Measurements from ENCODE around the gene DLGAP4. TPM values are rescaled to one million over a fixed set of nuclear protein-coding genes. Genes with fewer than 3 reads are reported as not detected.
"Not testable (repeated sequence)": the region's sequence is repeated elsewhere in the genome, so short reads cannot be mapped to it uniquely, and the experiment has no call there.

DLGAP4 gene
- total RNA-seq, 1 donor from 2014 or later: 31.5 TPM

DNA sequence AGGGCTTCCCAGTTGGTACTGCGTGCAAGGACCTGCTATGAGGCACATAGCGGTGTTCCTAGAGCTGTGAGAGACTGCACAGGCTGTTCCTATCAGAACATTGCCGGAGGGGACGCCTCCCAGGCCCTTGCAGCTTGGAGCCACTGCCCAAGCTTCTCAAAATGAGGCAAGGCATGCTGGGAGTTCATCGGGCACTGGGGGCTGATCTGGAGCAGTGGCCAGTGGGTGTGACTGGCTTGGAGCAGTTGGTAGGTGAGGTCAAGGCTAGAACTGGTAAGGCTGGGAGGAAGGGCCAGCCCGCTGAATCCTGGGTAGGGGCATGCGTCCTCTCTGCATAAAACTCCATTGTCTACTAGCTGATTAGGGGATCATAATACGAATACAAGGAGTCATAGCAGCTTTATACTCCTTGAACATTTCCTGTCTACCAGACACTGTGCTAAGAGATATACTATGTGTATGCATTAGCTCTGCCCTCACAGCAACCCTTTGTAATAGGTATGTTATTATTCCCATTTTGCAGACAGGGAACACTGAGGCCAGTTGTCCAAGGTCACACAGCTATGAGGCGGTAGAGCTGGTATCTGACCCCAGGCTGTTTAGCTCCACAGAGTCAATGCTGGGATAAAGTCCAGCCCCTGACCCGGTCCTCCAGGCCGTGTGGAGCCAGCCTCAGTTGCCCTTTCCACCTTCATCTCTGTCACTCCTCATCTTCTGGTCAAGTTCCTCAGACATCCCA, 53.7 kb downstream of the DLGAP4 start:
- ATAC-seq: no peak

DNA sequence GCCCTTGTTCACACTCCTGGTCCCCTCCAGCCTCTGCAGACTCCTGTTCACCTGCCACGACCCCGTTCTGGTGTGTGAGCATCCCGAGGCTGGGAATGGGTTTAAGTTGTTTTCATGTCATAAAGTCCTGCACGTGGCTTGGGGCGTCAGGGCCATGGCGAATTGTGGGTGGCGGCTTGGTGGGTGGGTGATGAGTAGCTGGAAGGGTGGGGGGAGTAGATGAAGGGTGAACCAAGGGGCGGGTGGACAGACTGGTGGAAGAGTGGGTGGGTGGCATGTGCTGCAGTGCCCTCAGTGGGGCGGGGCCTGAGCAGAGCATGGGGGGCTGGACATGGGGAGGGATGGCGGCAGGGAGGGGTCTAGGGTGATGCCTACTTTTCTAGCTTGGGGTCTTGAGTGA, 54.3 kb downstream of the DLGAP4 start:
- no peak for ATAC-seq

DNA sequence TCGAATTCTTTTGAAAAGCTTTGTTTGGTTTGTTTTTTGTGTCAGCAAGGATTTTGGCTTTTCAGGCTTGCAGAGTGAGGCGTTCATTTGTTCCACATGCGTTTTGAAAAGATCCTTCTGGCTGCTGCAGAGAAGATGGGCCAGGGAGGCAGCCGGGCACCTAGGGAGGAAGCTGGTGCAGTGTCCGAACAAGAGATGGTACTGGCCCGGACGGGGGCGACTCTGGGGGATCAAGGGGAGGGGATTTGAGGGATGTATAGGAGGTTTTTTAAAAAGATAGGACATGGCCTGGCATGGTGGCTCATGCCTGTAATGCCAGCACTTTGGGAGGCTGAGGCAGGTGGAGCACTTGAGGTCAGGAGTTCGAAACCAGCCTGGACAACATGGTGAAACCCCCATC, 55.3 kb downstream of the DLGAP4 start:
- ATAC-seq: no peak

DNA sequence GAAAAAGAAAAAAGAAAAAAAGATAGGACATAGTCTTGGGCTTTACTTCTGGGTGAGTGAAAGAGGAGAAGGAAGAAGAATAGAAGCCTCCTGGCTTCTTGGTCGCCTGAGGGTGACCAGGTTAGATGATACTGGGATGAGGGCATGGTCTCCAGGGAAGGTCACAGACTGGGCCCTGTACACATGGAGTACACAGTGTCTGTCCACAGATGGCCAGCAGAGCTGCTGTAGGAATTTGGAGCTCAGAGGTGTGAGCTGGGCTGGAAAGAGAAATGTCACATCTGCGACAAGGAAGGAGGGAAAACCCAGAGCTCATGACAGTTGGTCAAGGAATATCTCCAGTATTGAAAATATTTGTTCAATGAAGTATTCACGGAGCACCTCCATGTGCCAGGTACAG, 56.1 kb downstream of the DLGAP4 start:
- no peak for ATAC-seq

DNA sequence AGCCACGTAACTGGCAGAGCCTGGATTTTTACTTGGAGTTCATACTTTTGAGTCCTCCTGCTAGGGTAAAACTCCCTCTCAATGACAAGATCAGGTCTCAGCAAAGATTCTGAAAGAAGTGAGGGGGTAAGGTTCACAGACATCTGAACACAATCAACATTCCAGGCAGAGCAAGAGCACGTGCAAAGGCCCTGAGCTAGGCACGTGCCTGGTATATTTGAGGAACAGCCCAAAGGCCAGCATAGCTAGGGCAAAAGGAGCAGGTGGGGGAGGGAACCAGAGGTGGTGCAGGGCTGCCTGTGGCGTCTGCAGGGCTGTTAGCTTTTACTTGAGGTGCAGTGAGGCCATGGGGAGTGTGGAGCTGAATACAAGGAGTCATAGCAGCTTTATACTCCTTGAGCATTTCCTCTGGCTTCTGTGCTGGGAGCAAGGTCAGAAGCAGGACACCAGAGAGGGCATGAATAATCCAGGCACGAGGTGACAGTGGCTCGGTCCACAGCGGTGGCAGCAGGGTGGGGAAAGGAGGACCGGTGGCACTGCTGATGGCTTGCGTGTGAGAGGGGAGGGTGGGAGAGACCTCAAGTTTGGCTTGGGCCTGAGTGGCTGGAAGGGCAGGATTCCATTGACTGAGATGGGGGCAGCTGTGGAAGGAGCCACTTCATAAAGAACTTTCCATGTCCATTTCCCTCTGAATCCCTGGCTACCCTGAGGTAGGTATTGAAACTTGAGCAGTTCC, 57.0 kb downstream of the DLGAP4 start:
- no peak for ATAC-seq

DNA sequence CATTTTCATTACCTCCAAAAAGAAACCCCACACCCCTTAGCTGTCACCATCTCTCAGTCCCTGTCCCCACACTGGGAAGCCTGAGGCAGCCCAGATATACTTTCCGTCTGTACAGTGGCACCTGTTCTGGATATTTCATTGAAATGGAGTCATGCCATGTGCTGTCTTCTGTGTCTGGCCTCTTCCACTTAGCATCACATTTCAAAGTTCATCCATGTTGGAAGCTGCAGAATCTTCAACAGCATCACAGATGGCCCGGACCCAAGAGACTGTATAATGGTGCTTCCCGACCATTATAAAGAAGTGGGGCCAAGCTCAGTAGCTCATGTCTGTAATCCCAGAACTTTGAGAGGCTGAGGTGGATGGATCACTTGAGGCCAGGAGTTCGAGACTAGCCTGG, 58.4 kb downstream of the DLGAP4 start:
- ATAC-seq: no peak

DNA sequence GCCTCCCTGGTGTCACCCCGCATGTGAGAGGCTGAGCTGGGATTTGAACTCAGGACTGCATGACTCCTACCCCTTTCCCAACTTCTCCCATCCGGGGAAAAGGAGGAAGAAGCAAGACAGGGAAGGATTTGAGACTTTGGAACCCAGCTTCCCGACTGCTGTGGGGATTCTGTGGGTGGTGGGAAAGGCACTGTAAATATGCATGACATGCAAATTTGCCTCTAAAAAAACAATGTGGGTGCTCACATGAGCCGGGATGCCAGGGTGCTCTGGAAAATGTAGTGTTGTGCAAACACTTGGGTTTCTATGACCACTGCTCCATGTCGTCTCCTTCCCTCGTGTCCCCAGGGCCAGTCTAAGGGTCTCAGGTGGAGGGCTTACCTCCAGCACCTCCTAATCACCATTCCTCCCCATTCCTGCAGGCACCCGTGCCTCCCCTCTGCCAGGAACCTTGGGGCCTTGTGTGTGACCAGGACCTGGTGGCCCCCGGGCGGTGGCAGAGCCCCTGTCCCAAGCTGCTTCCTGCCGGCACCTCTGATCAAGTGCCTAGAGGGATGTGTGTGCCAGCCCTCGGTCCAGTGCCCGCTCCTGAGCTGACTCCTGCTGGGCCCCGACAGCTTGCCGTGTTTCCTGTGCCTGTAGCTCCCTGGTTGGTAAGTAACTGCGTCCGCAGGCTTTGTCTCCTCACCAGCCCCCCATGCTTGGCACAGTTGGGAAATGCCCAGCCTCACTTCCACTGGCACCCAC, 60.7 kb downstream of the DLGAP4 start:
- no peak for ATAC-seq

DNA sequence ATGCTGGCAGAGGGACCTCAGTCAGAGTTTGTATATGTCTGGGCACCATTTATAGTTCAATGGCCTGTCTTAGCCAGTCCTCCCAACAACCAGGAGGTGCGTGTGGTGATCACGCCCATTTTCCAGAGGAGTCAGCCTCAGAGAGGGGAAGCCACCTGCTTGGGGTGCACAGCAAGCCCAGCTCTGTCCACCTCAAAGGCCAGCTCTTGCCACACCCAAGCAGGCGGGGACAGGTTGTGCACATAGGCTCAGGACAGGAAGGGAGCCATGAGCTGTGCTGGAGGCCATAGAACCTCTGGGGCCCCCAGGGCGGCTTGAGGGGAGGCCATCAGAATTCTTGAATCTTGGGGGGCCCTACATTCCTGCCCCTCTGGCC, 61.2 kb downstream of the DLGAP4 start:
- ATAC-seq: no peak

DNA sequence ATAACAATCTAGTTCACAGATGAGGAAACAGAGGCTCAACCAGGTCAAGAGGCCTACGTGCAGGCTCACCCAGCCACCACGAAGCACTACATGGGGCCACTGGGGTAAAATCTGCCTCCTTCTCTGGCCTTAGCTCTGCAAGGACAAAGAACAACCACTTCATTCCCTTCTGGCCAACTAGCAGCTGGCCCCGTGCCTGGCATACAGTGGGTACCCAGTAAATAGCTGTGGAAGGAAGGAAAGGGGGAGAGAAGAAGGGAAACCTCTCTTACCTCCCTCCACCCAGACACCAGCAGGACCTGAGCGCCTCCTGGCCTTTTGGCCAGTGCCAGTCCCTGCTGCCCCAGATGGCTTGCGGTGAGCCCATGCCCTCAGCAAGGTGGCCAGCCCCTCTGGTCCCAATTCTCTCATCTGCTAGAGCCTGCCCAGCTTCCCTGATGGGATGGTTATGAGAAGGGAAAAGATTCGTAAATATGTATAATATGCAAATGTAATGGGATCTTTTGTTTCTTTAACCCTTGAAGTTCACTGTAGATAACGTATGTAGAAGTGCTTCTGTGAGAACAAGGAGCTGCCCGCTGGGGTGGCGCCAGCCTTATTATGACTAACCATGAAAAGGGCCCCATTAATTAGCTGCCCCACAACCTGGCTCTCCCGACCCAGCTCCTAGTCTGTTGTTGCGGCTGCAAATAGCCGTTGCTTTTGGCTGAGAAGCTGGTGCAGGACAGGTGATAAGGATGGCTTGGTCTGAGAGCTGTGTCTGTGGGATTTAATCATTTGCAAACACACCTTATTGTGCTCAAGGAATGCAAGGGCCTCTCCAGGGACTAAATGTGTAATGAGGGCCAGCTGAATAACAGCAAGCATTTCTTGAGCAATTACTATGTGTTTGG, 62.0 kb downstream of the DLGAP4 start:
- ATAC-seq: no peak

DNA sequence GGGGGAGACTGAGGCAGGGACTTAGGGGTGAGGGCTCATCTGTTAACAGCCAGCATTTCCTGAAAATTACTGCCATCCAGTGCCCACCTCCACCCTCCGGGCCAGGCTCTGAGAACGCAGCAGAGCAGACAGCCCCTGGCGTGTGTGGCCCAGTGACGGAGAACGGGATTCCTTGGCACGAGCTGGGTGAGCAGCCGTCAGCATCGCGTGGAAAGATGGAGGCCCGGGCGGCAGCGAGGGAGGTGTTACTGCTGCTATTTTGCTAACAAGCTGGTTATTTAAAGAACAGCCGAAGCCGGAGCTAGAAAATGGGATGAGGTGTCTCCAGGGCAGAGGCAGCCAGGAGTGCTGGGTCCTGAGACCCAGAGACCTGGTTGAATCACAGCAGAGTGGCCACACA, 62.7 kb downstream of the DLGAP4 start:
- no peak for ATAC-seq

DNA sequence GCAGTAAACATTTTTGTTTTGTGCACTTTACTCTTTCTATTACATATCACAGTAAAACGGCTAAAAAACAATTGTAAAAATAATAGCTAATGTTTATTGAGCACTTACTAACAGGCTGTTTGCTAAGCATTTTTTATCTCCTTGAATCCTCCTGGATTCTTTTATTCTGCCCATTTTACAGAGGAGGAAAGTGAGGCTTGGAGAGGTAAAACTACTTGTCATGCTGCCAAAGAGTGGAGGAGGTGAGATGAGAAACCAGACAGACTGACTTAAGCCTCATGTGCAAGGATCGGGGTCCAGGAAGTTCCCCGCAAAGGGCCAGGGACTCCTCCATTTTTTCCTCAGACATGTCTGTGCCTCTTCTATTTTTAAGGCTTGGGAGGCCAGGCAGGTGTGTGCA, 63.6 kb downstream of the DLGAP4 start:
- ATAC-seq: no peak

DNA sequence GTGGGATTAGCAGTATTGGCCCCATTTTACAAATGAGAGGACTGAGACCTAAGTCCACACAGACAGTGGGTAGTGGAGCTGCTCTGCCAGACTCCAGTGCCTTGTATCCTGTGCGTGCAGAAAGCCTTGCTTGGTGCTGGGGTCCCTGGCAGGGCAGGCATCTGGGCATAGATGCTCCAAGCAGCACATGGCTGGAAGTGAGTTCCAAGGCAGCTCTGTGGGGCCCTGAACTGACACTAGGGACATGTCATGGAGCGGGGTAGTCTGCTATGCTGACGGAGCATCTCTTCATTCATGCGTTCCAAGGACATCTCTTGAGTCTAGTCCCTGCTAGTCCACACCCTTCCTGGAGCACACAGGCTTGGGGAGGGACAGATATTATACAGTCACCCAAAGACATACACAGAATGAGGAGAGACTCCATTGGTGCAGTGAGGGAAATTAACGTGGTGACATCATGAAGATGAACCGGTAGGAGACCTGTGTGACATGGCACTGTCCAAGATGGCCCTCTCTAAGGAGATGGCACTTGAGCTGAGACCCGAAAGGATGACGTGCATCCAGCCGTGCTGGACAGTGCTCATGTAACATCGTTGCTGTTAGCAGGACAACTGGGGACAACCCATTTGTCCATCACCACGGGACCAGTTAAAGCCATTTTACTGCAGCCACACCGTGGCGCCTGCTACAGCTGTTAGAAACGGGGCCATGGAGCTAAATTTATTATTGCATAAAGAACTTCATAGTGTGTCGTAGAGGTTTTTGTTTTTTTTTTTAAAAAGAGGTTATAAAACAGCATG, 65.1 kb downstream of the DLGAP4 start:
- no peak for ATAC-seq

DNA sequence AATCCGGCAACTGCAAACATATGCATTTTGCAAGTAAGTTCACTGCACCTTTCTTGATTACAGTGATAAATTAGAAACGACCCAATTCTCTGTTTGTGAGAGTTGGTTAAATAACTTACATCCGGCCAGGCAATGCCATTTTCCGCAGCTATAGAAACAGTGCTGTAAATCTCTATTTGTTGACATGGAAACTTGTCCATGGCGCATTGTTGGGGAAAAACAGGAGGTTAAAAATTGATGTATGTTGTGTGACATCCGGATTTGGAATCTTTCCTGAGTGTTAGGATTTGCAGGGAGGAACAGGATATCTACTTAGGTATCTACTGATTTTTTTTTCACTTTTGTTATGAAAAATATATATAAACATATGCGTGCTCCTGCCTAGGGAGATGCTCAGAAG, 66.5 kb downstream of the DLGAP4 start:
- no peak for ATAC-seq

DNA sequence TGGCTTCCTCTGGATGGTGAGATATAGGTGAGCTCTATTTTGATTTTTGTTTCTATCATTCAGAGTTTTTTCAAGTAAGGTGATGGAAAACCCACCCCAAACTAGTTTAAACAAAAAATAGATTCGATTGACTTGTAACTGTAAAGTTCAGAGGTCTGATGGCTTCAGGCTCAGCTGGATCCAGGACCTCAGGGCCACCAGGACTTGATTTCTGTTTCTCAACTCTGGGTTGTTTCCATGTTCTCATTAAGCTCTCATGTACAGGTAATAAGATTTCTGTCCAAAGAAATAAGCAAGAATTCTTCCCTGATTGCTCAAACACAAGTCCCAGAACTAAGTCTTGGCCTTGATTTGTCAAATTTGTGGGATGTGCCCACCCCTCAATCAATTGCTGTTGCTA, 67.0 kb downstream of the DLGAP4 start:
- no peak for ATAC-seq

DNA sequence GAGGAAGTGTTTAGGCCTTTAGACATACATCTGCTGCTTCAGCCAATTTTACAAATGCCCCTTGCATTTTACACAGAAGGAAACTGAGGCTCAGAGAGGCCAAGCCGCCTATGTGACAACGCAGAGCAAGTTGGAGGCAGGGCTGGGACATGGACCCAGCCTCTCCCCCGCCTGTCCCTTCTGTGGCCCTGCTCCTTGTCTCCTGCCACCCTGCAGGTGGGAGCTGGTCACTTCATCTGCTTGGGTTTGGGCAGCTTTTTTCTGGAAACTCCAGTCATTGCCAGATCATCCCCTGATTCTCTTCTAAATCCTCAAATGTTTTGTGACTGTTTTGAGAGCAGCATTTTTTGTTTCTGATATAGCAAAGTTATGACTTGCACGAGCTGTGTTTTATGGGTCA, 68.9 kb downstream of the DLGAP4 start:
- no peak for ATAC-seq

DNA sequence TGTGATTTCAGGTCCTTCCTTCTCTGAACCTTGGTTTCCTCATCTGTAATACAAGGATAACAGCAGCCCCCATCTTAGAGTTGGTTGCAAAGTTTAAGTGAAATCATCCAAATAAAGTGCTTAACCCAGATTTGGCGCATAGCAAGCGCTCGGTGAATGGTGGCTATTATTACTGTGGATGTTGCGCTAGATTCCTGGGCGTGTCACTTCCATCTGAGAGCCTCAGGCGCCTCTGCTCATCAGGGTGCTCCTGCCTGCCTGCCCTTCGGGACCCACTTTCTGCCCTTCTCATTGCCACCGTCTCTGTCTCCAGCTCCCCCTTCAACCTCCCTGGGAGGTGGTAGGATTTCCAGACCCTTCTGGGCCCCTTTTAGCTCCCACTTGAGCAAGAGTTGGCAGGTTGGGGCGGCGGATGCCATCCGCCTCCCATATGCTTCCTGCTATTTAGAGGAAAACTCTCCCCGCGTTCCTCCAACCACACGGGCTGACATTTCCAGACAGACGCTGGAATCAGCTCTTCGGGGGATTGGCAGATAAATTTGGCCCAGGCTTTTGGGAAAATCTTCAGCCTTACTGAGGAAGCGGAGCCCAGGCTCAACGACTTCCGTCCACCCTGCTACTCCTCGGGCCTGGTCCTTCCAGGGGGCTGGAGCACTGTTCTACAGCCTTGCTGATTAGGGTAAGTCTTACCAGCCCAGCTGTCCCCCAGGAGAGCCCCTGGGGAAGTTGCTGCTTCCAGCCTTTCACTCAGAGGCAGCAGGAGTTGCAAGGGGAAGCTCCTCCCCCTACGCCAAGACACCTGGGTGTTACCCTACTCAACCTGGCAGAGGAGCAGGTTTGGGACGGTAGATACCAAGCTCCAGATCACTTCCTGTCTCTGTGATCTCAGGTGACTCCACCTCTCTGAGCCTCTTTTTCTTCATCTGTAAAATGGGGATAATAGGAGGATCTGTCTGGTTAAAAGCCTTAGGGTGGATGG, 71.5 kb downstream of the DLGAP4 start:
- ATAC-seq: no peak

DNA sequence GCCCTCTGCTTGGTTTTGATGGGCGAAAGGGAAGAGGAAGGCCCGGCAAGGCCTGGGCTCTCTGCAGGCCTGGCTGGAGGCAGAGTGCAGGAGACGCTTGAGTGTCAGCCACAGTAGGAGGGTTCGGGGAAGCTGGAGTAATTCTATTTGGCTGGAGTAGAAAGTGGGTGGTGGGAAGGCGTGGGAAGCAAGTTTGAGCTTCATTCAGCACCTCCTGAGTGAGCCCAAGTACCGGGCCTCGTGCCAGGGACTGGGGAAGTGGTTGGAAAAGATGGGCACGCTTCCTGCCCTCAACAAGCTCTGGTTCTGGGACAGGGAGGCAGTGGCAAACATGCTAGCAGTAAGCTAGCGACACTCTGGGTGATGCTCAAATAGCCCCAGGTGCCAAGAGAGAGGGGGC, 72.5 kb downstream of the DLGAP4 start:
- no peak for ATAC-seq

DNA sequence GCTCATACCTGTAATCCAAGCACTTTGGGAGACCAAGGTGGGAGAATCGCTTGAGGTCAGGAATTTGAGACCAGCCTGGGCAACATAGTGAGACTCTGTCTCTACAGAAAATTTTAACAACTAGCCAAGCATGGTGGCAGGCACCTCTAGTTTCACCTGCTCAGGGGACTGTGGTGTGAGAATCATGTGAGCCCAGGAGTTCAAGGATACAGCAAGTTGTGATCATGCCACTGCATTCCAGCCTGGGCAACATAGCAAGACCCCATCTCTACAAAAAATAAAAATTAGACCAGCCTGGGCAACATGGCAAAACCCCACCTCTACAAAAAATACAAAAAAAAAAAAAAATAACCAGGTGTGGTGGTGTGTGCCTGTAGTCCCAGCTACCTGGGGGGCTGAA, 73.8 kb downstream of the DLGAP4 start:
- ATAC-seq: not testable (repeated sequence)

DNA sequence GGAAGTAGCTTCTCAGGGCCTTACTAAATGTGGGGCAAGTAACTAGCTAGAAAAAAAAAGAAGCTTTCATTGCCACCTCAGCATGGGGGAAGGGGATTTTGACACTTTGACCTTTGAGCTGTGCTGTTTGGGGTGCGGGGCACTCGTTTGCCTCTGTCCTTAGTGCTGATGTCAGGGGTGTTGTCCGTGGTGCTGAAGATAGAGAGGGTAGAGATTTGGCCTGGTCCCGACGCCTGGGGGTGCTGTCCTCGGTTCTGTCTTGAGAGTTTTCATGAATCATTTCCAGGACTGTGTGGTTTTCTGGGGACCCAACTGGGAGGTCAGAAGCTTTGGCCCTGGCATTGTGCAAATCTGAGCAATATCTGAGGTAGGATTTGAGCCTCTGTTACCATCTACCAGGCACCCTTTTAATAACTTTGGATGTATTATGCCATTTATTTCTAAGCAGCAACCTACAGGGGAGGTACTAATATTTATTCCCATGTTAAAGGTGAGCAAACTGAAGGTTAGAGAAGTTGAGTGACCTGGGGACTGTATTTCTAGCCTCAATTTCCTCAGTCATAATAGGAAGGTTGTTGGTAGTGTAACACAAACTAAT, 78.0 kb downstream of the DLGAP4 start:
- ATAC-seq: peak; percentile 68

DNA sequence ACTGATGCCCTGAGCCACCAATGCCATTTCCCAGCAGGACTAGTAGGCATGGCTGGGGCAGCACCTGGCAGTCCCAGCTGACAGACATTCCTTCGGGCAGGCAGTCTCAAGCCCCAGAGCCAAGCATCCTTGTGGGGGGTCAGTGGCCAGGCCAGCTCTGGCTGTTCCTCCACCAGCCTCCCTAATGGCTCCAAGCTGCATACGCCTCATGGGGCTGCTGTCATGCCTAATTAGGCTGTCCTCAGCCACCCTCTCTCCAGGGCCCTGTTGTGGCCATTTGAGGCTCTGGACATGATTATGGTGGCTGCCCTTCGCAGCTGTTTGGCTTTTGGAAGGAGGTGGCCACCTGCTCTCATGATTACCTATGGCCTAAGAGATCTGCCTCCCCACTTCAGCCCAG, 79.4 kb downstream of the DLGAP4 start:
- no peak for ATAC-seq

Measured in esophagus mucosa (tissue), 1 donor.